Mesendoderm (in vitro differentiated cells): ENCODE results near the gene CDC37L1.

Experiments used
- DNase-seq: peaks from one replicate; pipeline ENCODE4 v3.0.0; 2013
- H2AK5ac ChIP-seq: 2 replicates; pipeline ENCODE4 v1.6.1; 2013; ENCODE audit warnings: low read length, inconsistent platforms
- H2BK120ac ChIP-seq: 2 replicates; pipeline ENCODE4 v1.6.1; 2013; ENCODE audit warnings: low read depth, mild to moderate bottlenecking, low read length, moderate library complexity, mixed read lengths
- H2BK15ac ChIP-seq: replicated peaks from 2 replicates; pipeline ENCODE4 v1.6.1; 2013; ENCODE audit warnings: low read depth, mild to moderate bottlenecking, moderate library complexity
- H2BK5ac ChIP-seq: 2 replicates; pipeline ENCODE4 v1.6.1; 2013; ENCODE audit warnings: low read length, inconsistent platforms
- H3K18ac ChIP-seq: 2 replicates; pipeline ENCODE4 v1.6.1; 2013; ENCODE audit warnings: mild to moderate bottlenecking, low read length, mixed read lengths
- H3K23ac ChIP-seq: one replicate; pipeline ENCODE4 v1.6.1; 2013; ENCODE audit warnings: low read length
- H3K27ac ChIP-seq: 2 replicates; pipeline ENCODE4 v1.5.1; 2013; ENCODE audit warnings: low read depth, mild to moderate bottlenecking, inconsistent platforms, low read length, moderate library complexity
- H3K27me3 ChIP-seq: 2 replicates; pipeline ENCODE4 v1.6.1; 2013; ENCODE audit warnings: low read length, control low read depth, mild to moderate bottlenecking, inconsistent platforms; ENCODE audit not compliant: insufficient read depth, poor library complexity
- H3K36me3 ChIP-seq: 2 replicates; pipeline ENCODE4 v1.6.1; 2013; ENCODE audit warnings: low read length, inconsistent platforms; ENCODE audit not compliant: control insufficient read depth, insufficient read depth
- H3K4ac ChIP-seq: one replicate; pipeline ENCODE4 v1.6.1; 2013; ENCODE audit warnings: low read depth, mild to moderate bottlenecking, low read length, moderate library complexity
- H3K4me1 ChIP-seq: 2 replicates; pipeline ENCODE4 v1.6.1; 2013; ENCODE audit warnings: low read depth, low read length, inconsistent platforms; ENCODE audit not compliant: control insufficient read depth
- H3K4me2 ChIP-seq: 2 replicates; pipeline ENCODE4 v1.6.1; 2013; ENCODE audit warnings: low read length
- H3K4me3 ChIP-seq: 2 replicates; pipeline ENCODE4 v1.5.1; 2013; ENCODE audit warnings: mild to moderate bottlenecking, low read length
- H3K56ac ChIP-seq: one replicate; pipeline ENCODE4 v1.6.1; 2013; ENCODE audit warnings: low read length
- H3K79me1 ChIP-seq: 2 replicates; pipeline ENCODE4 v1.6.1; 2013; ENCODE audit warnings: low read length, inconsistent platforms
- H3K79me2 ChIP-seq: 2 replicates; pipeline ENCODE4 v1.6.1; 2013; ENCODE audit warnings: mild to moderate bottlenecking, low read length; ENCODE audit not compliant: control insufficient read depth, insufficient read depth
- H3K9ac ChIP-seq: 2 replicates; pipeline ENCODE4 v1.6.1; 2013; ENCODE audit warnings: low read length, inconsistent platforms
- H4K5ac ChIP-seq: one replicate; pipeline ENCODE4 v1.6.1; 2013; ENCODE audit warnings: low read length
- H4K8ac ChIP-seq: one replicate; pipeline ENCODE4 v1.6.1; 2013; ENCODE audit warnings: low read depth, mild to moderate bottlenecking, control low read depth, low read length, moderate library complexity
- WGBS: extraction: QIAGEN DNeasy Blood & Tissue Kit; methylation state at CpG from one replicate; pipeline ENCODE4 v1.1.7; 2013; ENCODE audit warnings: low lambda C conversion rate, missing lambda C conversion rate; ENCODE audit not compliant: insufficient coverage; ENCODE audit errors: extremely low coverage; 5-methylcytosine and 5-hydroxymethylcytosine counted together

CDC37L1 gene

GRCh38 chr9:4663956-4664355, 15.4 kb upstream of the CDC37L1 start:
- H3K79me2 ChIP-seq = no peaks in the 10 kb centered on the region
- no CpG with 5 or more reads among the region's 3 CpGs for whole genome bisulfite sequencing
- H3K36me3 ChIP-seq = no peaks in the 10 kb centered on the region
- no peak for DNase-seq
- H3K4me1 ChIP-seq = peaks cover 8% of the 10 kb centered on the region
- H2BK120ac ChIP-seq = no peak overlapping the region
- H2AK5ac ChIP-seq = no peak overlapping the region
- H3K23ac ChIP-seq = no peak overlapping the region
- H3K4me2 ChIP-seq = peak overlapping the region; percentile 12
- H3K27me3 ChIP-seq = no peaks in the 10 kb centered on the region
- H4K5ac ChIP-seq = no peak overlapping the region
- H3K9ac ChIP-seq = peak overlapping the region; percentile 15
- no peak overlapping the region for H2BK15ac ChIP-seq
- H4K8ac ChIP-seq = no peak overlapping the region
- no peak overlapping the region for H3K4me3 ChIP-seq
- no peak overlapping the region for H3K4ac ChIP-seq
- H3K27ac ChIP-seq = no peak overlapping the region
- no peak overlapping the region for H3K18ac ChIP-seq
- H2BK5ac ChIP-seq = no peak overlapping the region
- no peak overlapping the region for H3K56ac ChIP-seq
- peaks cover 3% of the 10 kb centered on the region for H3K79me1 ChIP-seq

GRCh38 chr9:4665357-4665756, 14.0 kb upstream of the CDC37L1 start:
- peak; percentile 54 for DNase-seq
- no peak overlapping the region for H3K23ac ChIP-seq
- H3K4me2 ChIP-seq = no peak overlapping the region
- H2BK120ac ChIP-seq = no peak overlapping the region
- WGBS = no CpG with 5 or more reads among the region's 2 CpGs
- H3K4ac ChIP-seq = no peak overlapping the region
- H3K27me3 ChIP-seq = no peaks in the 10 kb centered on the region
- no peak overlapping the region for H3K27ac ChIP-seq
- H3K18ac ChIP-seq = no peak overlapping the region
- H3K56ac ChIP-seq = no peak overlapping the region
- no peak overlapping the region for H3K9ac ChIP-seq
- H3K4me1 ChIP-seq = peaks cover 8% of the 10 kb centered on the region
- no peak overlapping the region for H2BK15ac ChIP-seq
- no peaks in the 10 kb centered on the region for H3K36me3 ChIP-seq
- no peaks in the 10 kb centered on the region for H3K79me2 ChIP-seq
- H4K8ac ChIP-seq = no peak overlapping the region
- H3K4me3 ChIP-seq = no peak overlapping the region
- H2AK5ac ChIP-seq = no peak overlapping the region
- no peak overlapping the region for H4K5ac ChIP-seq
- peaks cover 3% of the 10 kb centered on the region for H3K79me1 ChIP-seq
- no peak overlapping the region for H2BK5ac ChIP-seq

GRCh38 chr9:4666042-4666699, 13.2 kb upstream of the CDC37L1 start, which contains the start of gene SPATA6L:
Gene SPATA6L (minus strand): TSS chr9:4666480. CDS start chr9:4666250, 230 bp downstream.
- no peak within 1 kb of the TSS for H2BK15ac ChIP-seq
- H3K27ac ChIP-seq = no peak within 1 kb of the TSS
- H3K79me2 ChIP-seq = no peaks in the 10 kb centered on the region
- no peak within 1 kb of the TSS for H2AK5ac ChIP-seq
- peaks cover 8% of the 10 kb centered on the region for H3K4me1 ChIP-seq
- peak within 1 kb of the TSS; percentile 53 for H3K9ac ChIP-seq
- no peak within 1 kb of the TSS for H2BK120ac ChIP-seq
- DNase-seq = peak; percentile 51
- no peak within 1 kb of the TSS for H3K4ac ChIP-seq
- no peak within 1 kb of the TSS for H4K5ac ChIP-seq
- H3K56ac ChIP-seq = peak within 1 kb of the TSS; percentile 63
- peak within 1 kb of the TSS; percentile 38 for H3K4me2 ChIP-seq
- no peaks in the 10 kb centered on the region for H3K36me3 ChIP-seq
- H3K4me3 ChIP-seq = peak within 1 kb of the TSS; percentile 19
- no CpG with 5 or more reads among the region's 36 CpGs for WGBS
- no peak within 1 kb of the TSS for H3K23ac ChIP-seq
- H3K18ac ChIP-seq = peak within 1 kb of the TSS; percentile 0
- peaks cover 3% of the 10 kb centered on the region for H3K79me1 ChIP-seq
- no peaks in the 10 kb centered on the region for H3K27me3 ChIP-seq
- no peak within 1 kb of the TSS for H2BK5ac ChIP-seq
- no peak within 1 kb of the TSS for H4K8ac ChIP-seq

GRCh38 chr9:4667681-4668080, 11.7 kb upstream of the CDC37L1 start:
- H3K4me3 ChIP-seq = no peak overlapping the region
- no peak overlapping the region for H3K4me2 ChIP-seq
- no peaks in the 10 kb centered on the region for H3K27me3 ChIP-seq
- H2BK120ac ChIP-seq = no peak overlapping the region
- peaks cover 8% of the 10 kb centered on the region for H3K4me1 ChIP-seq
- no peak overlapping the region for H4K8ac ChIP-seq
- no peaks in the 10 kb centered on the region for H3K36me3 ChIP-seq
- no peaks in the 10 kb centered on the region for H3K79me2 ChIP-seq
- no peak overlapping the region for H4K5ac ChIP-seq
- no peak overlapping the region for H2BK5ac ChIP-seq
- DNase-seq = no peak
- no peak overlapping the region for H3K27ac ChIP-seq
- no peak overlapping the region for H3K18ac ChIP-seq
- WGBS = no CpG with 5 or more reads among the region's 1 CpG
- H2AK5ac ChIP-seq = no peak overlapping the region
- H3K79me1 ChIP-seq = peaks cover 3% of the 10 kb centered on the region
- no peak overlapping the region for H3K23ac ChIP-seq
- H3K4ac ChIP-seq = no peak overlapping the region
- no peak overlapping the region for H3K9ac ChIP-seq
- no peak overlapping the region for H2BK15ac ChIP-seq
- no peak overlapping the region for H3K56ac ChIP-seq

- no peak overlapping the region for H3K18ac ChIP-seq
- H3K79me2 ChIP-seq = no peaks in the 10 kb centered on the region
- no peak for DNase-seq
- H3K36me3 ChIP-seq = no peaks in the 10 kb centered on the region
- H3K4me1 ChIP-seq = peaks cover 4% of the 10 kb centered on the region
- H3K79me1 ChIP-seq = no peaks in the 10 kb centered on the region
- H3K4me3 ChIP-seq = no peak overlapping the region
- no peak overlapping the region for H2BK120ac ChIP-seq
- H4K8ac ChIP-seq = no peak overlapping the region
- H2BK15ac ChIP-seq = no peak overlapping the region
- no peak overlapping the region for H2BK5ac ChIP-seq
- H3K27me3 ChIP-seq = no peaks in the 10 kb centered on the region
- no peak overlapping the region for H4K5ac ChIP-seq
- H3K23ac ChIP-seq = no peak overlapping the region
- no peak overlapping the region for H3K4me2 ChIP-seq
- no peak overlapping the region for H3K27ac ChIP-seq
- WGBS = no CpG with 5 or more reads among the region's 2 CpGs
- no peak overlapping the region for H3K9ac ChIP-seq
- no peak overlapping the region for H2AK5ac ChIP-seq
- no peak overlapping the region for H3K4ac ChIP-seq
- no peak overlapping the region for H3K56ac ChIP-seq
Observed at GRCh38 chr9:4668604-4669003, 10.8 kb upstream of the CDC37L1 start.

- Histone ChIP-seq H3K79me2 (no peaks in the 10 kb centered on the region), H2BK120ac (no peak overlapping the region), H3K9ac (no peak overlapping the region), H2AK5ac (no peak overlapping the region), H2BK5ac (no peak overlapping the region), H4K8ac (no peak overlapping the region), H2BK15ac (no peak overlapping the region), H3K27me3 (no peaks in the 10 kb centered on the region), H3K79me1 (no peaks in the 10 kb centered on the region), H3K36me3 (no peaks in the 10 kb centered on the region), H3K56ac (no peak overlapping the region), H3K27ac (no peak overlapping the region), H3K23ac (no peak overlapping the region), H4K5ac (no peak overlapping the region), H3K18ac (no peak overlapping the region), H3K4me1 (peaks cover 4% of the 10 kb centered on the region), H3K4ac (no peak overlapping the region), H3K4me2 (no peak overlapping the region), H3K4me3 (no peak overlapping the region)
- DNase-seq = no peak
Observed at GRCh38 chr9:4669890-4670289, 9.5 kb upstream of the CDC37L1 start.
